ENCODE data around the gene MYRIP. TPM values are rescaled to one million over a fixed set of nuclear protein-coding genes. Genes with fewer than 3 reads are reported as not detected.

The MYRIP gene
- polyA plus RNA-seq, 1 experiment = 0.06 TPM

DNA sequence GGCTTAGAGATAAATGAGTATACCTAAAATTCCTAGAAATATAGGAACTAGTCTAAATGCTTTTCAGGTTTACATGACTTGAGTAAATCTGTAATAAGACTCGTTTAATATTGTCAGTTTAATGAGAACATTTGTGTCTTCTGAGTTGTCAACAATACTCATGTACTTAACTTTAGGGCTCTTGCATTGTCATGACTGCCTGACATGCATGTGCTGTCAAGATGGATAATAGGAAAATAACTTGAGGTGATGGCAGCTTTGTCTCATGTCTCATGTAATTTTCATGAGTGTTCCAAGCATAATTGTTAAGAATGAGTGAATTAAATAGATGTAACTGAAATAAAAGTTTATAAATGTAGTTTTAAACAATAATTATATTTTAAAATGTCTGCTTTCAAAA lies 455.0 kb downstream of the MYRIP start:
- CTCF ChIA-PET = interaction anchor here (1.6 kb wide), 1 partner anchor 12 kb away, joined by 3 read pairs; no protein-coding TSS in a partner anchor
- DNase-seq (ENCODE audit: low read depth) = no peak

DNA sequence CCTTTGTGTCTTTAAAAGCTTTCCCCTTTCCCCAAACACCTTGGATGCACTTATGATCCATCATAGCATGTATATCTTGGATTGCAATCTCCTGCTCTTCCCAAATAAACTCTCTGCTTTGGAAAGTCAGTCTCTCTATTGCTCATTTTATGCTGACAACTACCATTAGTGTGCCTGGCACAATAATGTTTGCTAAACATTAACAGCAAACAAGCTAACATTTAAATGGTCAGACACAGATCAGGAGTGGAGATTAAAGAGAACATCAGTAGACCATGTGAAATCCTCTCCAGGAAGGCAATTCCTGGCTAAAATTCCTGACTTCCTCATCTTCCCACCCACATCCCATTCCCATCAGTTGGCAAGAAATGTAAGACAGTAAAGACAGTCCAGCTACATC lies 455.8 kb downstream of the MYRIP start:
- no peaks in the 10 kb centered on the region for H3K36me3 ChIP-seq (ENCODE audit: control insufficient read depth, insufficient read depth, low read length)
- H3K27me3 ChIP-seq (ENCODE audit: control insufficient read depth, insufficient read depth, low read length) = 0 out of 2 replicates have a peak, but pooled peaks cover 2% of the 10 kb centered on the region
- TF ChIP-seq, protein P1, sequence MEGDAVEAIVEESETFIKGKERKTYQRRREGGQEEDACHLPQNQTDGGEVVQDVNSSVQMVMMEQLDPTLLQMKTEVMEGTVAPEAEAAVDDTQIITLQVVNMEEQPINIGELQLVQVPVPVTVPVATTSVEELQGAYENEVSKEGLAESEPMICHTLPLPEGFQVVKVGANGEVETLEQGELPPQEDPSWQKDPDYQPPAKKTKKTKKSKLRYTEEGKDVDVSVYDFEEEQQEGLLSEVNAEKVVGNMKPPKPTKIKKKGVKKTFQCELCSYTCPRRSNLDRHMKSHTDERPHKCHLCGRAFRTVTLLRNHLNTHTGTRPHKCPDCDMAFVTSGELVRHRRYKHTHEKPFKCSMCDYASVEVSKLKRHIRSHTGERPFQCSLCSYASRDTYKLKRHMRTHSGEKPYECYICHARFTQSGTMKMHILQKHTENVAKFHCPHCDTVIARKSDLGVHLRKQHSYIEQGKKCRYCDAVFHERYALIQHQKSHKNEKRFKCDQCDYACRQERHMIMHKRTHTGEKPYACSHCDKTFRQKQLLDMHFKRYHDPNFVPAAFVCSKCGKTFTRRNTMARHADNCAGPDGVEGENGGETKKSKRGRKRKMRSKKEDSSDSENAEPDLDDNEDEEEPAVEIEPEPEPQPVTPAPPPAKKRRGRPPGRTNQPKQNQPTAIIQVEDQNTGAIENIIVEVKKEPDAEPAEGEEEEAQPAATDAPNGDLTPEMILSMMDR (IDR thresholded peaks at IDR 0.05; ENCODE audit: insufficient read depth, low read depth, low read length) = no peak
- DNase-seq (ENCODE audit: low read depth) = no peak
- ChIA-PET CTCF (interaction anchor here (1.3 kb wide), 1 partner anchor 15 kb away, joined by 5 read pairs; no protein-coding TSS in a partner anchor), POLR2A (no interaction called here)
- H3K4me3 ChIP-seq (ENCODE audit: low read depth, low read length) = no peak overlapping the region

More for the DNA sequence above, 455.0 kb downstream of the MYRIP start:
- 0 out of 2 replicates have a peak, but pooled peaks cover 2% of the 10 kb centered on the region for H3K27me3 ChIP-seq (ENCODE audit: control insufficient read depth, insufficient read depth, low read length)
- TF ChIP-seq, protein P1 (IDR thresholded peaks at IDR 0.05; ENCODE audit: insufficient read depth, low read depth, low read length) = no peak
- H3K4me3 ChIP-seq (ENCODE audit: low read depth, low read length) = no peak overlapping the region
- POLR2A ChIA-PET = no interaction called here
- no peaks in the 10 kb centered on the region for H3K36me3 ChIP-seq (ENCODE audit: control insufficient read depth, insufficient read depth, low read length)

DNA sequence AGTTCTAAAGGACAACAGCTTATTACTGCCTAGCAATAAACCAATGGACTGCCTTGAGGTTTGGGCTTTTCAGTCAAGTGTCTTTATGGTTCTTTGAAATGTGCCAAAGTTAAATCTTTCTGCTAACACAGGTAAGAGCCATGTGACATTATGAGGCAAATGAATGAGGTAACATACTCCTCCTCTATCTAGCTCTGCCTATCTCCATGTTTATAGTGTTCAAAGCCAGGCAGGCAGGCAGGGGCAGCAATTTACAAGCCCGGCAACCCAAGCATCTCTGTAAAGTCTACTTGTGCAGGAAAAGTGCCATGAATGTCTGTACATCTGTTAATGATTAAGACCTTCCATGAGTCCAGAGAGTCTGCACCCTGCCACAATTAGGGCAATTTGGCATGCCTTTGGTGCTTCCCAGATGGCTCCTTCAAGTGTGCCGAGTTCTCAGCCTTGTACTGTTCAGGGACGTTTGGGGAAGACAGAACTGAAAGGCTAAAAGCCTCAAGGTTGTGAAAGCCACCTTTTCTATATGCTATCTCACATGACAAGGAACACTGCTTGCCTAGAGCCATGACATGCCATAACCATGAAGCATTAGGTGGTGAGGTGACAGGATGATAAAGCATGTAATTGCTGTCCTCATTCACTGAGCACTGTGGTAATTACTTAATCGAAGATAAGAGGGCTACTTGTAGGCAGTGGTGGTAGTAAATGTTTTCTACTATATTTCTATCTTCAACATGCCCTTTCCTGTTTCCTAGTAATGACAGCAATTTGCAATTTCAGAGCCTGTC lies 458.7 kb downstream of the MYRIP start:
- Histone ChIP-seq H3K36me3 (ENCODE audit: control insufficient read depth, insufficient read depth, low read length) (no peaks in the 10 kb centered on the region), H3K27me3 (ENCODE audit: control insufficient read depth, insufficient read depth, low read length) (no peaks in the 10 kb centered on the region; the same call in 1 of the 2 replicates), H3K4me3 (ENCODE audit: low read depth, low read length) (no peak overlapping the region)
- ChIA-PET POLR2A (no interaction called here), CTCF (interaction anchor here (1.0 kb wide), 1 partner anchor 30 kb away, joined by 3 read pairs; no protein-coding TSS in a partner anchor)
- no peak for DNase-seq (ENCODE audit: low read depth)
- TF ChIP-seq, protein P1 (IDR thresholded peaks at IDR 0.05; ENCODE audit: insufficient read depth, low read depth, low read length) = no peak

DNA sequence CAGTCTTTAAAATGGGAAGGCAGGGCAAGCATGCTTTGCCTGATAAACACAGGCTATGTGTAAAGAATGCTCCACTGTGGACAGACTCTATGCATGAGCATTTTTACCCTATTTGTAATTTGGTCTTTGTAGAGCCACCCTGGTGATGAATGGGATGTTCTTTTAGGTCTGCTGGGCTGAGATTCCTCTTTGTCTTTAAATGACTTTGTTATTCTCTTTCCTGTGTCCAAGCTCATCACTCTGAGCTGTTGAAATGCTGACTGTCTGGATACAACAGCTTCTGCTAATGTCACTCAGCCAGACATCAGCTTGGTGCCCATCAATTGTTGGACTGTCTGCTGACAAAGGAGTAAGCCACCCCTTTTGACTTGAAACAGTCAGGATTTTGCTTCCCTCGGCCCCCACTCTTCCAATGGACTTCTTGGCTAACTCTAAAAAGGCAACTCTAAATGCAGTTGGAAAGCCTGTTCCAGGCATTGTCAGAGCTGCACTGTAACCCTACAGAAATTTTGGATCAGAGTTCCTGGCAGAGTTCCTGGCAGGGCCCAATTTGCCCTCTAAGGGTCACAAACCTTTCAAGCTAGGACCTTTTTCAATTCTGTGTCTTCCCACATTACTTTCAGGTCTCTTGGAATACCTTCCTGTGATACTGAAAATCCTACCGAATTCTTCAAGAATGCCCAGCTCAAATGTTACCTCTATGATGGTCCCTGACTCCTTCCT lies 459.6 kb downstream of the MYRIP start:
- Histone ChIP-seq H3K36me3 (ENCODE audit: control insufficient read depth, insufficient read depth, low read length) (no peaks in the 10 kb centered on the region), H3K27me3 (ENCODE audit: control insufficient read depth, insufficient read depth, low read length) (no peaks in the 10 kb centered on the region; the same call in 1 of the 2 replicates), H3K4me3 (ENCODE audit: low read depth, low read length) (no peak overlapping the region)
- ChIA-PET POLR2A (no interaction called here), CTCF (no interaction called here)
- no peak for DNase-seq (ENCODE audit: low read depth)
- TF ChIP-seq, protein P1 (IDR thresholded peaks at IDR 0.05; ENCODE audit: insufficient read depth, low read depth, low read length) = no peak

DNA sequence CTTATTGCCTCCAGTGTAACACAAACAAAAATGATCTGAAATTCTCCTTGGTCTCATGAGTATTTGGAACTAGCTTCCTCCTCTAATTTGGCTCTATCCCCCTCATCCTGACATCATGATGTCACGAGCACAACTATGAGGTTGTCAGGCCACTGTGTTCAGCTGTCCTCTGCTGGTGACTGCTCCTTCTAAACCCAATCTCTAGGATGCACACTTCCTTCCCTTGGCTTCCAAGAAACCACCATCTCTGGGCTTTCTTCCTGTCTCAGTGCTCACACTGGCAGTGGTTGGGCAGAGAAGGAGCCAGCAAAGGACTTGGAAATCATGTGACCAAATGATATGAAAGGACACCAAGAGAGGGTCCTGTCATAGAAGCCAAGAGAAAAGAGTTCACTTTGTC lies 469.4 kb downstream of the MYRIP start:
- ChIA-PET CTCF (interaction anchor here (2.5 kb wide), 1 partner anchor 13 kb away, joined by 5 read pairs; no protein-coding TSS in a partner anchor), POLR2A (no interaction called here)
- TF ChIP-seq, protein P1 (IDR thresholded peaks at IDR 0.05; ENCODE audit: insufficient read depth, low read depth, low read length) = no peak

More for the DNA sequence above, 469.4 kb downstream of the MYRIP start:
- Histone ChIP-seq H3K27me3 (ENCODE audit: control insufficient read depth, insufficient read depth, low read length) (no peaks in the 10 kb centered on the region), H3K36me3 (ENCODE audit: control insufficient read depth, insufficient read depth, low read length) (no peaks in the 10 kb centered on the region), H3K4me3 (ENCODE audit: low read depth, low read length) (no peak overlapping the region)
- no peak for DNase-seq (ENCODE audit: low read depth)

Measured in BJ (cell line).